Stimulated activated CD4-positive, alpha-beta T cell treated with anti-CD3 and anti-CD28 coated beads, Interleukin-2, amount 100 ng/mL, for 4 hours (primary cell): ENCODE results near the gene MUC2.

Experiments
- DNase-seq: peaks from one replicate; pipeline ENCODE4 v3.0.0-alpha.2; 2020; ENCODE audit warnings: low read depth

Gene MUC2

DNA sequence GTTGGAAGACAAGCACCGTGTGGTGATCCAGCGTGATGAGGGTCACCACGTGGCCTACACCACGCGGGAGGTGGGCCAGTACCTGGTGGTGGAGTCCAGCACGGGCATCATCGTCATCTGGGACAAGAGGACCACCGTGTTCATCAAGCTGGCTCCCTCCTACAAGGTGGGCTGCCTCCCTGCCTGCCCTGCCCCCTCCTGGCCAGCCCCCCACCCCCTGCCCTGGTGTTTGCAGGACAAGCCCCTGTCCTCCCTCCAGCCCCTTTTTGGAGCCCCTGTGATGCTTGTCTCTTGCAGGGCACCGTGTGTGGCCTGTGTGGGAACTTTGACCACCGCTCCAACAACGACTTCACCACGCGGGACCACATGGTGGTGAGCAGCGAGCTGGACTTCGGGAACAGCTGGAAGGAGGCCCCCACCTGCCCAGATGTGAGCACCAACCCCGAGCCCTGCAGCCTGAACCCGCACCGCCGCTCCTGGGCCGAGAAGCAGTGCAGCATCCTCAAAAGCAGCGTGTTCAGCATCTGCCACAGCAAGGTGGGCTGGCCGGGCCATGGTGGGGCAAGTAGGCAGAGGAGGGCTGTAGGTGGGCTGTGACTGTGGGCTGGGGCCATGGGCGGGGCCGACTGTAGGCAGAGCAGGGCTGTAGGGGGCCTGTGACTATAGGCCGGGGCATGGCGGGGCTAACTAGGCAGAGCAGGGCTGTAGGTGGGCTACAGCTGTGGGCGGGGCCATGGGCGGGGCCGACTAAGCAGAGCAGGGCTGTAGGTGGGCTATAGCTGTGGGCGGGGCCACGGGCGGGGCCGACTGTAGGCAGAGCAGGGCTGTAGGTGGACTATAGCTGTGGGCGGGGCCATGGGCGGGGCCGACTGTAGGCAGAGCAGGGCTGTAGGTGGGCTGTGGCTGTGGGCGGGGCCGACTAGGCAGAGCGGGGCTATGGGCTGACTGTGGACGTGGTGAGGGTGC lies 13.6 kb downstream of the MUC2 start:
- DNase-seq: no peak

DNA sequence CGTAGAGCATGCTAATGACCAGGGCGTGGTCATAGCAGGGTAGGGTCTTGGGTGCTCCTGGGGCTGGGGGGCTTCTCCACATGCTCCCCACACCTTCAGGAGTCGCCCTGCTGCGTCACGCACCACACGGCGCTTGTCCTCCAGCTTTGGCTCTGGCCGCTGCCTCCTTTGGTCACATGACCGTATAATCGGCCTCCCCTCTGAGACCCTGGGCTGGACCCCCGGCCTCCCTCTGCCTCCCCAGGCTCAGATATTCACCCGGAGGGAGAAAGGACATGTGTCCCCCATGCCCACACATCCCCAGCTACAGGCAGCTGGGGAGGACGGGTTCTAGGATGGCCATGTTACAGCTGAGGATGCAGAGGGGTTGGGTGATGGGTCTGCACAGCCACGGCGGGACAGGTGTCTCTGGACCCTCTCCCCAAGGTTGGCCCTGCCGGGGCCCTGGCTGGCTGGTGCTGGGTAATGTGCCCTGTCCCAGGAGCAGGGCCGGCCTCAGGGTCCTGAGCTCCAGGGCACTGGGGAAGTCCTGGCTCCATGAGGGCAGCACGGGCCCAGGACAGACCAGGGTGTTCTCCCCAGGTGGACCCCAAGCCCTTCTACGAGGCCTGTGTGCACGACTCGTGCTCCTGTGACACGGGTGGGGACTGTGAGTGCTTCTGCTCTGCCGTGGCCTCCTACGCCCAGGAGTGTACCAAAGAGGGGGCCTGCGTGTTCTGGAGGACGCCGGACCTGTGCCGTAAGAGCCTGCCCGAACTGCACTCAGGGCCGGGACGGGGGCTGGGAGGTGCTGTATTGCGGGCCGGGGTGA lies 14.5 kb downstream of the MUC2 start:
- no peak for DNase-seq

DNA sequence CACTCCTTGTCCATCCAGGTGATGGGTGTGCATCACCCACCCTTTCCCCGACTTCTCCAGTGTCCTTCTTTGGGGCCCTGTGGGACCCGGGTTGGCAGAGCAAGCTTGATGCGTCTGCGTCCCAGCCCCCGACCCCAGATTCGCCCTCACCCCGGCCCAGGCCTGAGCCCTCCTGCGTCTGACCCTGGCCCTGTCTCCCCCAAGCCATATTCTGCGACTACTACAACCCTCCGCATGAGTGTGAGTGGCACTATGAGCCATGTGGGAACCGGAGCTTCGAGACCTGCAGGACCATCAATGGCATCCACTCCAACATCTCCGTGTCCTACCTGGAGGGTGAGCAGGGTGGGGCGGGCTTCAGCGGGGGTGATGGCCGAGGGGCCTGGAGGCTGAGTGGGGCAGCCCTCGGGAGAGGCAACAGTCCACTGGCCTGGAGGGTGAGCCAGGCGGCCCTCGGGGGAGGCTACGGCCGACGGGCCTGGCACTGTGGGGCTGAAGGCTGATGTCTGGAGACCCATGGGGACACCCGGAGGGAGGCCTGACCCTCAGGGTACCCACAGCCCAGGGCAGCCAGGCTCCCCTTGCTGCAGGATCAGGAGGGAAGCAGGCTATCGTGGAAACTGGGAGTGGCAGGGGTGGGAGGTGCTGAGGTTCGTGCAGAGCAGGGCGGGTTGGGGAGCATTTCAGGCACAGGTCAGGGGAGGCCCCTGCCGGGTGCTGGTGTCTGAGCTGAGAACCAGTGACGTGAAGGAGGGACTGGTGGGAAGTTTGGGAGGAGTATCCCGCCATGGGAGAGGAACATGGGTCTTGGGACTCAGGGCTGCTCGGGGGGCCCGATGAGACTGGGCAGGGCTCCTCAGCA lies 15.3 kb downstream of the MUC2 start:
- no peak for DNase-seq

DNA sequence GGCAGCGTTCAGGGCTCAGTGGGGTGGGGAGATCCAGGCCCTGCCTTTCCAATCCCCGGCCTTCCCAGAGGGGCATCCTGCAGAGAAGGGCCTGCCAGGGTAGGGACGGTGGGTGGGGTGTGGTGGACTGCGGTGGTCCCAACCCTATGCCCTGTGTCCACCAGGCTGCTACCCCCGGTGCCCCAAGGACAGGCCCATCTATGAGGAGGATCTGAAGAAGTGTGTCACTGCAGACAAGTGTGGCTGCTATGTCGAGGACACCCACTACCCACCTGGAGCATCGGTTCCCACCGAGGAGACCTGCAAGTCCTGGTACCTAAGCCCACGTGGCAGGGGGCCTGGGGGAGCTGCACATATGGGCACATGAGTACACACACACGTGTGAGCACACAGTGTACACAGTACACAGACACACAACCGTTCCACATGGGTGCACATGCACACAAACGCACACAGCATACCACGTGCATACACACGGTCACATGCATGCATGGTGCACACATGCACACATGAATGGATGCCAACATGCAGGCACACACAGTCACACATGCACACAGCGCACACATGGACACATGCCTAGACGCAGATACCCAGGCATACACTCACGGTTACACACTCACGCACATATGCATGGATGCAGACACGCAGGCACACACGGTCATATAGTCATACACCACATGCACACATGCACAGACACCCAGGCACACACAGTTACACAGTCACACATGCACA lies 16.1 kb downstream of the MUC2 start:
- DNase-seq: no peak

DNA sequence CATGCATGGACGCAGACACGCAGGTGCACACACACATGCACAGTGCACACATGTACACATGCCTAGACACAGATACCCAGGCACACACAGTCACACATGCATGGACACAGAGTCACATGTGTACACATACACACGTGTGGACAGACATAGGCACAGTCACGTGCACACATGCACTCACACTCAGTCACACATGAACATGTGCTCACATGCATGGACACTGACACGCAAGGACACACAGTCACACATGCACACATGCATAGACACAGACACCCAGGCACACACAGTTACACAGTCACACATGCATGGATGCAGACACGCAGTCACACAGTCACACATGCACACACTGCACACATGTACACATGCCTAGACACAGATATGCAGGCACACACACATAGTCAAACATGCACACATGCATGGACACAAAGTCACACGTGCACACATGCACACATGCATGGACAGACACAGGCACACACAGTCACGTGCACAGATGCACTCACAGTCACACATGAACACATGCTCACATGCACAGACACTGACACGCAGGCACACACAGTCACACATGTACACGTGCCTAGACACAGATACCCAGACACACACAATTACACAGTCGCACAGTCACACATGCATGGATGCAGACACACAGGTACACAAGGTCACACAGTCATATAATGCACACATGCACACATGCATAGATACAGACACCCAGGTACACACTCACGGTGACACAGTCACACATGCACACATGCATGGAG lies 16.8 kb downstream of the MUC2 start:
- DNase-seq: no peak

DNA sequence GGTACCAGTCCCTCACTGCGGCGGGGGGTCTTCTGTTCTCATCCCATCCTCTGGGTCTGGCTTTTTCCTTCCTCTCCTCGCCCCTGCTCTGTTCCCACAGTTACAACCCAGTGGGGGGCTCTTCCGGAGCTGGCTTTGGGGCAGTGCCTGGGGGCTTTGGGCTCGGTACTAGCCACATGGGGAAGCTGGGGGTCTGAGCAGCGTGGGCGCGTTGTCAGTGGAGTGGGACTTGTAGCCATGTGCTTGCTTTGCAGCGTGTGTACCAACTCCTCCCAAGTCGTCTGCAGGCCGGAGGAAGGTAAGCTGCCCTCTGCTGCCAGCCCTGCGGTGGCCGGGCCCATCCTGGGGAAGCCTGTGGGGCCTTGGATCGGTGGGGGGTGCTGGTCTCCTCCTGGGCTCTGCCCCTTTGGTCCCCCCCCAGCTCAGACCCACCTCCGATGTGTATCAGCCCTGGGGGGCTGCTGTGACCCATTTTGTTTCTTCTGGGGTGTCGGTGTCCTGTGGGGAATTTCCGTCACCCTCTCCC lies 17.5 kb downstream of the MUC2 start:
- no peak for DNase-seq

DNA sequence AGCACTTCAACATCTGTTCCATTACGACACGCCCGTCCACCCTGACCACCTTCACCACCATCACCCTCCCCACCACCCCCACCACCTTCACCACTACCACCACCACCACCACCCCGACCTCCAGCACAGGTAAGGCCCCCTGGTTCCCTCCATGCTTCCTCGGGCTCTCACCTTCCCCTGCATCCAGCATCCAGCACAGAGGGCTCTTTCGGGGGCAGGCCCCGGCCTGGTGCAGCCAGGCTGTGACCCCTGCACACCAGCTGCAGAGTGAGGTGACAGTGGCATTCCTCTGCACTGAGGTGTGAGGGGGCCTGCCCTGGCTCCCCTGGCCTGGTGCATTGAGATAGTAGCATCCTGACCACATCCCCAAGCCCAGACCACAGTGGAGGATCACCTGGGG lies 18.2 kb downstream of the MUC2 start:
- no peak for DNase-seq

DNA sequence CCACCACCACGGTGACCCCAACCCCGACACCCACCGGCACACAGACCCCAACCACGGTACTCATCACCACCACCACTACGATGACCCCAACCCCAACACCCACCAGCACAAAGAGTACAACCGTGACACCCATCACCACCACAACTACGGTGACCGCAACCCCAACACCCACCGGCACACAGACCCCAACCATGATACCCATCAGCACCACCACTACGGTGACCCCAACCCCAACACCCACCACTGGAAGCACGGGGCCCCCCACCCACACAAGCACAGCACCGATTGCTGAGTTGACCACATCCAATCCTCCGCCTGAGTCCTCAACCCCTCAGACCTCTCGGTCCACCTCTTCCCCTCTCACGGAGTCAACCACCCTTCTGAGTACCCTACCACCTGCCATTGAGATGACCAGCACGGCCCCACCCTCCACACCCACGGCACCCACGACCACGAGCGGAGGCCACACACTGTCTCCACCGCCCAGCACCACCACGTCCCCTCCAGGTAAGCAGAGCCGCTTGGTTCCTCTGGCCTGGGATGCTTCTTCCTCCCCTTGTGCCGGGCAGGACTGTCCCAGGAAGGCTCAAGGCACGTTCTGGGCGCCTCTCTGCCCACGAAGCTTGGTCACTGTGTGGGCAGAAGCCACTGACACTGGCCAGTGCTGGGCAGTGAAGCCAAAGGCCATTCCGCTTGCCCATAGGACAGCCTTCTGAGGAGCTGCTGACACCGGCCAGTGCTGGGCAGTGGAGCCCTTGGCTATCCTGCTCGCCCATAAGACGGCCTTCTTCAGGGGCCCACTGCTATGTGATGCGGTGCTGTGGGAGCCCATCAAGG lies 25.1 kb downstream of the MUC2 start:
- no peak for DNase-seq

DNA sequence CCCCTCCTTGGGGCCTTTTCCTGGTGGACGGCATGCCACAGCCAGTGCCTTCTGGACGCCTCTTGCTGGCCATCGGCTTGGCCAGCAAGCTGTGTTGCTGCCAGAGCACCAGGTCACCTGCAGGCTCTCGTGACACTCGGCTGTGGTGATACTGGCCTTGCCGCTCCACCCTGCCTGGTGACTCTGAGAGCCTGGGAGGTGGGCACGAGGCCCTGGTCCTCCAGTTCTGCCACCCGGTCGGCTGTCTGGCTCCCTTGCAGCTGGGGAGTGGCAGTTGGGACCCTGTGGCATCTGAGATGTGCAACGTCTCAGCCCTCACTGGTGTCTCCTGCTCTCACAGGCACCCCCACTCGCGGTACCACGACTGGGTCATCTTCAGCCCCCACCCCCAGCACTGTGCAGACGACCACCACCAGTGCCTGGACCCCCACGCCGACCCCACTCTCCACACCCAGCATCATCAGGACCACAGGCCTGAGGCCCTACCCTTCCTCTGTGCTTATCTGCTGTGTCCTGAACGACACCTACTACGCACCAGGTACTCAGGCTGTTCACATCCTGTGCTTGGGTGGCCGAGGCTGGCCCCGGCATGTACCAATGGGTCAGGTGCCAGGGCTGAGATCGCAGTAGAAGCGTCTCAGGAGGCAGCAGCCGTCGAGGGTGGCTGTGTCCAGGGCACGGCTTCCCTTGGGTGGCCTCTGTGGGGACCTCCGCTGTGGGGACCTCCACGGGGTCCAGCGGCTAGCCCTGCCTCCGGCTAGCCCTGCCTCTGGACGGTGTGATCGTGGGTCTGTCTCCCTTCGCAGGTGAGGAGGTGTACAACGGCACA lies 26.0 kb downstream of the MUC2 start:
- no peak for DNase-seq

DNA sequence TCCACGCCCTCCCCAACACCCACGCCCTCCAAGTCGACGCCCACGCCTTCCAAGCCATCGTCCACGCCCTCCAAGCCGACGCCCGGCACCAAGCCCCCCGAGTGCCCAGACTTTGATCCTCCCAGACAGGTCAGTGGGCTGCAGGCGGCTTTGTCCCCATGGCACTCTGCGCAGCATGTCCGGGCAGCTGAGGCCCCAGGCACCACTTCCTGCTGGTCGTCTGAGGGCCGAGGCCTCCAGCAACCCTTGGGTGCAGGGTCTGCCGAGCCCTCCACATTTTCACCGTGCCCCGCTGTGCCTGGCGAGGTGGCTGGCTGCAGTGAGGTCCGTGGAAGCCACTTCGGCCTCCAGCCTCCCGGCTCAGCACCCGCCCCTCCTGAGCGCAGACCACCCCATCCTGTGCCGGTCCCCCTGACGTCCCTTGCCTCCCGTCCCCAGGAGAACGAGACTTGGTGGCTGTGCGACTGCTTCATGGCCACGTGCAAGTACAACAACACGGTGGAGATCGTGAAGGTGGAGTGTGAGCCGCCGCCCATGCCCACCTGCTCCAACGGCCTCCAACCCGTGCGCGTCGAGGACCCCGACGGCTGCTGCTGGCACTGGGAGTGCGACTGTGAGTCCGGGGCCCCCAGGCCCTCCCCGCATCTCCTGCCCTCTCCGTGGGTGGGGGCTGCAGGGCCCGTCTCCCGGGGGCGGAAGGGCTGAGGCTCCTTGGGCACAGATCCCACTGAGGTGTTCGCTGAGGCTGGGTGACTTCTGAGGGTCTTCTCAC lies 26.8 kb downstream of the MUC2 start:
- DNase-seq: no peak

DNA sequence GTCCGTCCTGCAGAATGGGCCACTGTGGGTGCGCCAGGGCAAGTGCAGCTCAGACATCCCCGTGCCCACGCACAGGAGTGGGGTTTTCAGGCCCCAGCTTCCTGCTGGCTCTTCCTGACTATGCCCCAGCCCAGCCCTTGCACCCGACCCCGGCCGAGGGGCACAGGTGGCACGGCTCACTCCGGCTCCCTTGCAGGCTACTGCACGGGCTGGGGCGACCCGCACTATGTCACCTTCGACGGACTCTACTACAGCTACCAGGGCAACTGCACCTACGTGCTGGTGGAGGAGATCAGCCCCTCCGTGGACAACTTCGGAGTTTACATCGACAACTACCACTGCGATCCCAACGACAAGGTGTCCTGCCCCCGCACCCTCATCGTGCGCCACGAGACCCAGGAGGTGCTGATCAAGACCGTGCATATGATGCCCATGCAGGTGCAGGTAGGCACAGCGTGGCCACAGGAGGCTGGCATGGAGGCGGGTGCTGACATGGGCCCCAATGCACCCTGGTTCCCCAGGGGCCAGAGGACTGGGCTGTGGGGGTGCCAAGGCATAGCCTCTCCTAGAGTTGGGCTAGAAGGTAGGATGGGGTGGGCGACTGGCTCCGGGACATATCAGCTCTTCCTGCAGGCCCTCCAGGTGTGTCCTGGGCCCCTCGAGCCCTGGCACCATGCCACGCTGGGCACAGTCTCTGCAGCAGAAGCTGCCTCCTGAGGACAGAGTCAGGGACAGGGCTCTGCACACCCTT lies 27.7 kb downstream of the MUC2 start:
- DNase-seq: no peak

DNA sequence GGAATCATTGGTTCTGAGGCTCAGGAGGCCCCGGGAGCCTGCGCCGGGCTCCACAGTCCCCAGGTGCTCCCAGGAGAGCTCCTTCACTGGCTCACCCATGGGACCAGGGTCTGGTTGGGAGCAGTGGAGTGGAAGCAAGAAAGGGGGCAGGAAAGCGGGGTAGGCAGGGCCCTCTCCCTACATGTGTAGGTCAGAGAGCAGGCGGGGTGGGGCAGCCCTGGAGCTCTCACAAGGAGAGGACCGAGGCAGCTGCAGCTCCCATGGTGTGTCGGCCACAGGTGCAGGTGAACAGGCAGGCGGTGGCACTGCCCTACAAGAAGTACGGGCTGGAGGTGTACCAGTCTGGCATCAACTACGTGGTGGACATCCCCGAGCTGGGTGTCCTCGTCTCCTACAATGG lies 28.3 kb downstream of the MUC2 start:
- DNase-seq: no peak

DNA sequence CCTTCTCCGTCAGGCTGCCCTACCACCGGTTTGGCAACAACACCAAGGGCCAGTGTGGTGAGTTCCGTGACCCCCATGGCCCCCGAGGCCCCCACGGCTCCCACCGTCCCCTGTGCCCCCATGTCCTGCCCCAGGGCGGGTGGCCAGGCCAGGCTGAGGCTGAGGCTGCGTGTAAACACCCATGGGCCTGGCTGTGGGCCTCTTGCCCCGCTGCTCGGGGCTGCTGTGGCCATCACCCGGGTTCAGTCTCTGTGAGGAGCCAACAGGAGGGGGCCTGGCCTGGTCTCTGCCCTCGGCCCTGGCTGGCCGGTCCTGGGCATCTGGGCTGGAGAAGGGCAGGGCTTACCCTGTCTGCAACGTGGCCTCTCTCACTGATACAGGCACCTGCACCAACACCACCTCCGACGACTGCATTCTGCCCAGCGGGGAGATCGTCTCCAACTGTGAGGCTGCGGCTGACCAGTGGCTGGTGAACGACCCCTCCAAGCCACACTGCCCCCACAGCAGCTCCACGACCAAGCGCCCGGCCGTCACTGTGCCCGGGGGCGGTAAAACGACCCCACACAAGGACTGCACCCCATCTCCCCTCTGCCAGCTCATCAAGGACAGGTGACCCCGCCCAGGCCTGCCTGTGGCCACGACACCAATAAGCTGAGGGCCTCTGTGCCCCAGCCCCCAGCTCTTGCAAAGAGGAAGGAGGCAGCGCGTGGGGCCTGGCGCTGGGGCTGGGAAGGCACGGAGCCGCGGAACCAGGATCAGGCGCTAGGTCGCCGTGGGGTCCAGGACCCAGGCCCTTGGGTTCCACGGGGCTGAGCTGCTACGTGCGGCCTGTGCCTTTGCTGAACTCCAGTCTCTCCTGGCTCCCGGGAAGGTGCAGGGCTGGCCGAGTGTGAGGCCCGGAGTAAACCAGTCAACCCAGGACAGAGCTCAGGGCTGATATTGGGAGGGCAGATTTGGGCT lies 29.0 kb downstream of the MUC2 start:
- DNase-seq: no peak

DNA sequence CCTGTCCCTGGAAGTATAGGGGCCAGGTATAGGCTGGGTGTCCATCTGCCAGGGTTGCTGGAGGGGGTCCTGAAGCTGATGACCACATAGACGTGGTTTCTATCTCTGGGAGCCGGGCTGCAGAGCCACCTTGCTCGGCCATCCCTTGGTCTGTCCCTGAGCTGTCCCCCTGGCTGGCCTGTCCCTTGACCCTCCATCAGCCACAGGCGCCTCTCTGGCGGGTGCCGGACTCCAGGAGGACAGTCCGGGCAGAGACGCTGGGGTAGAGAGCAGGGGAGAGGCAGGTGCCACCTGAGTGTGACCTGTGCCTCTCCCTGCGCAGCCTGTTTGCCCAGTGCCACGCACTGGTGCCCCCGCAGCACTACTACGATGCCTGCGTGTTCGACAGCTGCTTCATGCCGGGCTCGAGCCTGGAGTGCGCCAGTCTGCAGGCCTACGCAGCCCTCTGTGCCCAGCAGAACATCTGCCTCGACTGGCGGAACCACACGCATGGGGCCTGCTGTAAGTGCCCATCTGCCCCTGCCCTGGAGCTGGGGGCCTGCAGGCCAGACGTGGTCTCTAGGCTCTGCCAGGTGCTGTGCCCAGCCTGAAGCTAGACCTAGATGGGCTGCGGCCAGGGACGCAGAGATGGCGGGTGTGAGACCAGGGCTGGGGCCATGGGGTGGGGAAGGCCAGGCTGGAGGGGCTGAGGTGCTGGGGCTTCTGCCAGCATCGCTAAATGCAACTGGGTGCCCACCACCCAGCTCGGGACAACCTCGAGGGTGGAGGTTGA lies 29.9 kb downstream of the MUC2 start:
- no peak for DNase-seq

DNA sequence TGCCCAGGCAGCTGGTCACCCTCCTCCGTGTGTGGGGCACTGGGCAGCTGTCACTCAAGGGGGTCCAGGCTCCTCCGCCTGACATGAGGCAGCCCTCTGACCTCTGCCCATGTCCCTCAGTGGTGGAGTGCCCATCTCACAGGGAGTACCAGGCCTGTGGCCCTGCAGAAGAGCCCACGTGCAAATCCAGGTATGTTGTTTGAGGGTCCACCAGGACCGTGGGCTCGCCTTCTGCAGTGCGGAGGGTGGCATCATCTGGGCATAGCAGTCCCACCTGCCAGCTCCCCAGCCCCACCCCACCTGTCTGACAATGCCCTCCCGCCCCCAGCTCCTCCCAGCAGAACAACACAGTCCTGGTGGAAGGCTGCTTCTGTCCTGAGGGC lies 30.5 kb downstream of the MUC2 start:
- no peak for DNase-seq
